ENCODE results near the gene COL4A1. TPM values are rescaled to one million over a fixed set of nuclear protein-coding genes. Genes with fewer than 3 reads are reported as not detected.

COL4A1 gene
- total RNA-seq, 1 experiment from 2014 or later = 4.8 TPM

DNA sequence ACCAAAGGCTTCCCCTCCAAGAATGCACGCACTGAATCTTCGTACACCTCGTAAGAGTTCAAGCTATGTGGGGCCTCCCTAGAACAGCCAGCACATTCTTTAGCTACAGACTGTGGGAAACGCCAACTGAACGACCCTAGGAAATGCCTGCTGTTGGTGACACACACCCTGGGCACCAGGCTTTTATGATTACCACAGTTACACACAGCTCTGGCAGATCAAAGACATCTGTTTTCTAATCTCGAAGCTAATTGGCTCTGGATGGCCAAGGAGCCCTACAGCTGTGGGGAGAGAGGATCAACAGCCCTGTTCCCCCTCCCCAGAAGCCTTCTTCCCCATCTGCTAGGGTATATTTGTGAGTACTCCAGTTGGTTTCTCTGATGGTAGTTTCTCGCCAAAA is 123.0 kb downstream of the COL4A1 start:
- Histone ChIP-seq H3K36me3 (ENCODE audit: control insufficient read depth, insufficient read depth, low read length) (no peaks in the 10 kb centered on the region), H3K9me3 (peaks cover 7% of the 10 kb centered on the region; the same call in 1 of the 2 replicates), H3K4me3 (ENCODE audit: low read depth, low read length) (no peak overlapping the region), H3K27me3 (replicated peaks; ENCODE audit: control insufficient read depth, insufficient read depth, low read length) (no peaks in the 10 kb centered on the region), H3K4me1 (peaks cover 37% of the 10 kb centered on the region)
- Mint-ChIP-seq H3K27me3 (ENCODE audit: insufficient read depth, unreplicated experiment) (no peaks in the 10 kb centered on the region), H3K36me3 (ENCODE audit: insufficient read depth, unreplicated experiment) (peaks cover 19% of the 10 kb centered on the region), H3K9me3 (ENCODE audit: unreplicated experiment) (peaks cover 10% of the 10 kb centered on the region), H3K27ac (ENCODE audit: unreplicated experiment) (no peak overlapping the region), H3K4me3 (ENCODE audit: unreplicated experiment) (no peak overlapping the region), H3K4me1 (ENCODE audit: low read depth, unreplicated experiment) (peaks cover 32% of the 10 kb centered on the region)
- ChIA-PET POLR2A (no interaction called here), CTCF (no interaction called here)
- intact Hi-C loops (cut with micrococcal nuclease; ENCODE audit: unreplicated experiment) = no loop called here
- BruUV-seq (replicated peaks) = no TSS peak
- TF ChIP-seq, protein P1, sequence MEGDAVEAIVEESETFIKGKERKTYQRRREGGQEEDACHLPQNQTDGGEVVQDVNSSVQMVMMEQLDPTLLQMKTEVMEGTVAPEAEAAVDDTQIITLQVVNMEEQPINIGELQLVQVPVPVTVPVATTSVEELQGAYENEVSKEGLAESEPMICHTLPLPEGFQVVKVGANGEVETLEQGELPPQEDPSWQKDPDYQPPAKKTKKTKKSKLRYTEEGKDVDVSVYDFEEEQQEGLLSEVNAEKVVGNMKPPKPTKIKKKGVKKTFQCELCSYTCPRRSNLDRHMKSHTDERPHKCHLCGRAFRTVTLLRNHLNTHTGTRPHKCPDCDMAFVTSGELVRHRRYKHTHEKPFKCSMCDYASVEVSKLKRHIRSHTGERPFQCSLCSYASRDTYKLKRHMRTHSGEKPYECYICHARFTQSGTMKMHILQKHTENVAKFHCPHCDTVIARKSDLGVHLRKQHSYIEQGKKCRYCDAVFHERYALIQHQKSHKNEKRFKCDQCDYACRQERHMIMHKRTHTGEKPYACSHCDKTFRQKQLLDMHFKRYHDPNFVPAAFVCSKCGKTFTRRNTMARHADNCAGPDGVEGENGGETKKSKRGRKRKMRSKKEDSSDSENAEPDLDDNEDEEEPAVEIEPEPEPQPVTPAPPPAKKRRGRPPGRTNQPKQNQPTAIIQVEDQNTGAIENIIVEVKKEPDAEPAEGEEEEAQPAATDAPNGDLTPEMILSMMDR (IDR thresholded peaks at IDR 0.05; ENCODE audit: insufficient read depth in 1 of 2, low read depth in 1 of 2, low read length in 1 of 2, severe bottlenecking in 1 of 2, unreplicated experiment in 1 of 2) = no peak
- no peak for DNase-seq

- Mint-ChIP-seq H3K4me3 (ENCODE audit: unreplicated experiment) (no peak overlapping the region), H3K4me1 (ENCODE audit: low read depth, unreplicated experiment) (peaks cover 23% of the 10 kb centered on the region), H3K36me3 (ENCODE audit: insufficient read depth, unreplicated experiment) (peaks cover 10% of the 10 kb centered on the region), H3K27me3 (ENCODE audit: insufficient read depth, unreplicated experiment) (no peaks in the 10 kb centered on the region), H3K9me3 (ENCODE audit: unreplicated experiment) (peaks cover 10% of the 10 kb centered on the region), H3K27ac (ENCODE audit: unreplicated experiment) (no peak overlapping the region)
- Histone ChIP-seq H3K4me1 (peaks cover 26% of the 10 kb centered on the region), H3K4me3 (ENCODE audit: low read depth, low read length) (no peak overlapping the region), H3K36me3 (ENCODE audit: control insufficient read depth, insufficient read depth, low read length) (no peaks in the 10 kb centered on the region), H3K9me3 (peaks cover 7% of the 10 kb centered on the region; the same call in 1 of the 2 replicates), H3K27me3 (replicated peaks; ENCODE audit: control insufficient read depth, insufficient read depth, low read length) (no peaks in the 10 kb centered on the region)
- TF ChIP-seq, protein P1 (IDR thresholded peaks at IDR 0.05; ENCODE audit: insufficient read depth in 1 of 2, low read depth in 1 of 2, low read length in 1 of 2, severe bottlenecking in 1 of 2, unreplicated experiment in 1 of 2) = no peak
- CTCF ChIA-PET = no interaction called here
- BruUV-seq (replicated peaks) = no TSS peak
- POLR2A ChIA-PET = no interaction called here
- intact Hi-C loops (cut with micrococcal nuclease; ENCODE audit: unreplicated experiment) = no loop called here
- no peak for DNase-seq
These were observed 124.5 kb downstream of the COL4A1 start for GRCh38 chr13:110182461-110182860.

GRCh38 chr13:110182003-110182402 is 125.0 kb downstream of the COL4A1 start:
- no TSS peak for BruUV-seq (replicated peaks)
- intact Hi-C loops (cut with micrococcal nuclease; ENCODE audit: unreplicated experiment) = no loop called here
- H3K9me3 Mint-ChIP-seq (ENCODE audit: unreplicated experiment) = peaks cover 10% of the 10 kb centered on the region
- DNase-seq = no peak
- TF ChIP-seq, protein P1 (IDR thresholded peaks at IDR 0.05; ENCODE audit: insufficient read depth in 1 of 2, low read depth in 1 of 2, low read length in 1 of 2, severe bottlenecking in 1 of 2, unreplicated experiment in 1 of 2) = no peak
- H3K27me3 Mint-ChIP-seq (ENCODE audit: insufficient read depth, unreplicated experiment) = no peaks in the 10 kb centered on the region
- H3K36me3 ChIP-seq (ENCODE audit: control insufficient read depth, insufficient read depth, low read length) = no peaks in the 10 kb centered on the region
- no peak overlapping the region for H3K4me3 Mint-ChIP-seq (ENCODE audit: unreplicated experiment)
- no peak overlapping the region for H3K4me3 ChIP-seq (ENCODE audit: low read depth, low read length)
- H3K27me3 ChIP-seq (replicated peaks; ENCODE audit: control insufficient read depth, insufficient read depth, low read length) = no peaks in the 10 kb centered on the region
- peaks cover 20% of the 10 kb centered on the region for H3K4me1 Mint-ChIP-seq (ENCODE audit: low read depth, unreplicated experiment)
- H3K27ac Mint-ChIP-seq (ENCODE audit: unreplicated experiment) = no peak overlapping the region
- peaks cover 21% of the 10 kb centered on the region for H3K4me1 ChIP-seq
- peaks cover 10% of the 10 kb centered on the region for H3K36me3 Mint-ChIP-seq (ENCODE audit: insufficient read depth, unreplicated experiment)
- POLR2A ChIA-PET = no interaction called here
- CTCF ChIA-PET = no interaction called here
- peaks cover 7% of the 10 kb centered on the region; the same call in 1 of the 2 replicates for H3K9me3 ChIP-seq
